ENCODE measurements around the gene KCNQ2. TPM values are rescaled to one million over a fixed set of nuclear protein-coding genes. Genes with fewer than 3 reads are reported as not detected.

Gene KCNQ2
- total RNA-seq, 1 experiment from 2014 or later: 86.5 TPM

DNA sequence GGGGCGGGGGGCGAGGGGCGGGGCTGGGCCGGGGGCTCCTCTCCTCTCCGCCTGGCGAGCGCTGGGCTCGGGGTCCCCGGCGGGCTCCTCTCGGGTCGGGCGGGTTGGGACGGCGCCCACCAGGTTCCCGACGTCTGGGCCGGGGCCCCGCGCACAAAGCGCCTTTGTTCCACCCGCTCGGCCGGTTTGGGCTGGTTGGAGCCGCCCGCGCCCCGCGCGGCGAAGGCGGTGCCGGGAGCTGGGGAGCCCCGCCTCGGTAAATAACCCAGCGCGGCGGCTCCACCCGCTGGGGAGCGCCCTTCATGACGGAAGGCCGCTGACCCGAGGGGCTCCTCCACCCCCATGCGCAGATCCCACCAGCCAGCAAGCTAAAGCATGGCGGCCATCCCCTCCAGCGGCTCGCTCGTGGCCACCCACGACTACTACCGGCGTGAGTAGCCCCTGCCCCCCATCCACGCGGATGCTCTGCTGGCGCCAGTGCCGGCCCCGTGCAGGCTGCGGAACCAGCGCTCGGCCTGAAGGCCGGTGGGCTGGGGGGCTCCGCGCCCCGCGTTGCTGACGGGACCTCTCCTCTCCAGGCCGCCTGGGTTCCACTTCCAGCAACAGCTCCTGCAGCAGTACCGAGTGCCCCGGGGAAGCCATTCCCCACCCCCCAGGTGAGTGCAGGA lies 48.6 kb upstream of the KCNQ2 start:
- H3K36me3 ChIP-seq (ENCODE audit: control insufficient read depth in 1 of 2, insufficient read depth in 2 of 2, low read length in 2 of 2): peaks cover 6 to 24% of the 10 kb centered on the region in 2 experiments
- peak overlapping the region; percentile 98 for H3K27ac ChIP-seq (ENCODE audit: low read depth, low read length)
- H3K4me1 ChIP-seq (ENCODE audit: control insufficient read depth in 1 of 2, insufficient read depth in 2 of 2, low read length in 2 of 2): peaks cover 7 to 43% of the 10 kb centered on the region in 2 experiments; a peak in 3 of 4 replicates
- no peak overlapping the region for H2AFZ ChIP-seq (ENCODE audit: low read depth, low read length, poor library complexity, severe bottlenecking)
- DNase-seq (ENCODE audit: low read depth, low spot score): no peak
- H3K9me3 ChIP-seq (ENCODE audit: control insufficient read depth in 1 of 2, insufficient read depth in 1 of 2, low read depth in 1 of 2, low read length in 2 of 2): peaks cover 5 to 7% of the 10 kb centered on the region in 2 experiments; a peak in 2 of 4 replicates
- no peaks in the 10 kb centered on the region for H3K9me2 ChIP-seq (ENCODE audit: insufficient read depth)
- ChIA-PET CTCF (interaction anchor here (0.7 to 1.9 kb wide), 5 partner anchors 10 to 453 kb away, joined by 3 to 9 read pairs (median 5); partner anchors contain the start of gene PTK6), RAD21 (ENCODE audit: low non-redundant PET in 1 of 2, low total read pairs in 2 of 2, uncharacterized antibody in 2 of 2, unreplicated experiment in 2 of 2) (interaction anchor here (0.7 to 1.1 kb wide), 3 partner anchors 17 to 37 kb away, joined by 3 read pairs; no protein-coding TSS in a partner anchor), POLR2A (interaction anchor here (0.9 to 2.1 kb wide), 5 partner anchors 10 to 41 kb away, joined by 3 to 10 read pairs (median 7); partner anchors contain the start of gene PTK6)
- BruUV-seq (replicated peaks): TSS peak; percentile 78
- intact Hi-C loops (cut with micrococcal nuclease): no loop called here
- H3K79me2 ChIP-seq (ENCODE audit: insufficient read depth, low read length): peaks cover 21% of the 10 kb centered on the region
- peak overlapping the region; percentile 93 for H3K4me2 ChIP-seq (ENCODE audit: low read length)
- no peaks in the 10 kb centered on the region for H4K20me1 ChIP-seq (ENCODE audit: insufficient read depth)
- H3K4me3 ChIP-seq (replicated peaks in 1 of 2; ENCODE audit: low read depth in 1 of 2, low read length in 2 of 2): peak overlapping the region; percentile 89 to 97
- no peaks in the 10 kb centered on the region for H3K27me3 ChIP-seq (ENCODE audit: insufficient read depth, low read length)
- TF ChIP-seq TCF7L2 (IDR thresholded peaks at IDR 0.05; ENCODE audit: borderline replicate concordance, extremely low read depth, insufficient read depth, insufficient read length): peak; percentile 68
- TF ChIP-seq FOSL1 (IDR thresholded peaks at IDR 0.05; ENCODE audit: low read depth): no peak
- TF ChIP-seq ZFX (IDR thresholded peaks at IDR 0.05): peak; percentile 26; the same call in 1 of the 2 replicates
- H3K9ac ChIP-seq (ENCODE audit: low read length): peak overlapping the region; percentile 94
- peak; percentile 56 for ATAC-seq

DNA sequence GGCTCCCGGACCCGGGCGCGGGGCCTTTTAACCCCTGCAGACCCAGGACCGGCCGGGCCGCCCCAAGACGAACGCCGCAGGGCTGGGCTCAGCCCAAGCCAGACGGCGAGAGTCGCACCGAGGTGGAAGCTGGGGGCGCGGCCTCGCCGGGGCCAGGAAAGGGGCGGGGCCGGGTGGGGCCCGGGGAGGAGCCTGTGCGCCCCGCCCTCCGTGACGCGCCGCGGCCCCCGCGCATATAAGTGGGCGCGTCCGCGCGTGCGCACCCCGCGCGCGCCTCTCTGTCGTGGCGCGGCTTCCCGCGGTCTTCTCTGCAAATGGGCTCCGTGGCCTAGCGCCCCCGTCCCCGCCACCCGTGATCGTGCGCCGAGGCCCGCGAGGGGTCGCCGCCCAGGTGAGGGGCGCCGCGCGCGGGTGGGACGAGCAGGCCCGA lies 48.1 kb upstream of the KCNQ2 start, which contains the start of gene PPDPF:
Gene PPDPF (plus strand): TSS at position 262 of the 430 bp plus-strand sequence. CDS start 544 bp downstream, outside the sequence.
- Histone ChIP-seq H2AFZ (ENCODE audit: low read depth, low read length, poor library complexity, severe bottlenecking) (peak within 1 kb of the TSS; percentile 26), H3K9me2 (ENCODE audit: insufficient read depth) (no peaks in the 10 kb centered on the region), H3K4me2 (ENCODE audit: low read length) (peak within 1 kb of the TSS; percentile 93), H3K27ac (ENCODE audit: low read depth, low read length) (peak within 1 kb of the TSS; percentile 98), H3K9ac (ENCODE audit: low read length) (peak within 1 kb of the TSS; percentile 94), H3K79me2 (ENCODE audit: insufficient read depth, low read length) (peaks cover 21% of the 10 kb centered on the region), H3K27me3 (ENCODE audit: insufficient read depth, low read length) (no peaks in the 10 kb centered on the region), H3K36me3 (ENCODE audit: control insufficient read depth in 1 of 2, insufficient read depth in 2 of 2, low read length in 2 of 2) (peaks cover 6 to 24% of the 10 kb centered on the region in 2 experiments), H3K4me1 (ENCODE audit: control insufficient read depth in 1 of 2, insufficient read depth in 2 of 2, low read length in 2 of 2) (peaks cover 5 to 40% of the 10 kb centered on the region in 2 experiments; a peak in 3 of 4 replicates), H4K20me1 (ENCODE audit: insufficient read depth) (no peaks in the 10 kb centered on the region), H3K9me3 (ENCODE audit: control insufficient read depth in 1 of 2, insufficient read depth in 1 of 2, low read depth in 1 of 2, low read length in 2 of 2) (peaks cover 5 to 7% of the 10 kb centered on the region in 2 experiments; a peak in 2 of 4 replicates), H3K4me3 (replicated peaks in 1 of 2; ENCODE audit: low read depth in 1 of 2, low read length in 2 of 2) (peak within 1 kb of the TSS; percentile 89 to 97)
- no peak for DNase-seq (ENCODE audit: low read depth, low spot score)
- ChIA-PET POLR2A (interaction anchor here (0.6 to 2.1 kb wide), 5 partner anchors 11 to 25 kb away, joined by 3 to 10 read pairs (median 7); partner anchors contain the start of gene PTK6), CTCF (interaction anchor here (0.8 to 1.9 kb wide), 4 partner anchors 17 to 453 kb away, joined by 4 to 9 read pairs (median 5); partner anchors contain the start of gene PTK6), RAD21 (ENCODE audit: low non-redundant PET in 1 of 2, low total read pairs in 2 of 2, uncharacterized antibody in 2 of 2, unreplicated experiment in 2 of 2) (interaction anchor here (0.6 to 1.1 kb wide), 4 partner anchors 10 to 37 kb away, joined by 3 read pairs; no protein-coding TSS in a partner anchor)
- TF ChIP-seq SIN3A (IDR thresholded peaks at IDR 0.05; ENCODE audit: low read depth) (0 out of 2 replicates have a peak, but pooled peaks have one; percentile 57), POLR2A (IDR thresholded peaks at IDR 0.05; ENCODE audit: borderline replicate concordance, extremely low read depth, insufficient read depth, insufficient read length) (peak; percentile 81), ATF3 (IDR thresholded peaks at IDR 0.05) (no peak), SP1 (IDR thresholded peaks at IDR 0.05; ENCODE audit: low read depth) (0 out of 2 replicates have a peak, but pooled peaks have one; percentile 19), SRF (IDR thresholded peaks at IDR 0.05; ENCODE audit: low read depth) (no peak), ZFX (IDR thresholded peaks at IDR 0.05) (peak; percentile 66; the same call in 1 of the 2 replicates), POLR2AphosphoS5 (IDR thresholded peaks at IDR 0.05; ENCODE audit: low read depth, low read length) (peak; percentile 95), TCF7L2 (IDR thresholded peaks at IDR 0.05; ENCODE audit: borderline replicate concordance, extremely low read depth, insufficient read depth, insufficient read length) (no peak), EZH2phosphoT487 (IDR thresholded peaks at IDR 0.05; ENCODE audit: borderline replicate concordance) (no peak), ELF1 (IDR thresholded peaks at IDR 0.05; ENCODE audit: borderline replicate concordance, low read depth) (no peak)
- TF ChIP-seq, protein P1, sequence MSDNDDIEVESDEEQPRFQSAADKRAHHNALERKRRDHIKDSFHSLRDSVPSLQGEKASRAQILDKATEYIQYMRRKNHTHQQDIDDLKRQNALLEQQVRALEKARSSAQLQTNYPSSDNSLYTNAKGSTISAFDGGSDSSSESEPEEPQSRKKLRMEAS (IDR thresholded peaks at IDR 0.05): peak; percentile 15; the same call in 1 of the 2 replicates
- intact Hi-C loops (cut with micrococcal nuclease): no loop called here
- peak; percentile 77 for ATAC-seq
- BruUV-seq (replicated peaks): no TSS peak

All from HCT116 (cell line).